ENCODE measurements around the gene ZFP1. TPM values are rescaled to one million over a fixed set of nuclear protein-coding genes. Genes with fewer than 3 reads are reported as not detected.
"Not testable (repeated sequence)": the region's sequence is repeated elsewhere in the genome, so short reads cannot be mapped to it uniquely, and the experiment has no call there.

ZFP1 gene
- total RNA-seq, 1 donor from 2014 or later: 10.4 TPM

- H3K9me3 ChIP-seq: no peaks in the 10 kb centered on the region
- ATAC-seq (no peak), DNase-seq (peak; percentile 32)
- no peak overlapping the region for H3K27ac ChIP-seq
- no peak overlapping the region for H3K4me3 ChIP-seq
- H3K4me1 ChIP-seq: no peaks in the 10 kb centered on the region
- peaks cover 8% of the 10 kb centered on the region for H3K27me3 ChIP-seq (ENCODE audit: low read depth)
- no peak for TF ChIP-seq CTCF (IDR thresholded peaks at IDR 0.05)
- H3K36me3 ChIP-seq: no peaks in the 10 kb centered on the region
- intact Hi-C loops (cut with DNase I): no loop called here
Observed at GRCh38 chr16:75203096-75203495, 54.8 kb downstream of the ZFP1 start.

- ATAC-seq (no peak), DNase-seq (peak; percentile 35)
- Histone ChIP-seq H3K4me1 (no peaks in the 10 kb centered on the region), H3K36me3 (no peaks in the 10 kb centered on the region), H3K27ac (no peak overlapping the region), H3K27me3 (ENCODE audit: low read depth) (peaks cover under 1% of the 10 kb centered on the region), H3K9me3 (no peaks in the 10 kb centered on the region), H3K4me3 (no peak overlapping the region)
- intact Hi-C loops (cut with DNase I): no loop called here
- no peak for TF ChIP-seq CTCF (IDR thresholded peaks at IDR 0.05)
Observed at GRCh38 chr16:75203667-75204409, 55.5 kb downstream of the ZFP1 start.

GRCh38 chr16:75204410-75204758 lies 56.1 kb downstream of the ZFP1 start:
- Histone ChIP-seq H3K27ac (no peak overlapping the region), H3K9me3 (no peaks in the 10 kb centered on the region)
- ATAC-seq: peak in 1 of 2 donors; percentile 9

GRCh38 chr16:75204905-75205304 lies 56.6 kb downstream of the ZFP1 start:
- H3K4me1 ChIP-seq; DNase-seq; intact Hi-C loops (cut with DNase I); H3K4me3 ChIP-seq; H3K9me3 ChIP-seq; H3K36me3 ChIP-seq; H3K27ac ChIP-seq; H3K27me3 ChIP-seq (ENCODE audit: low read depth): not testable (repeated sequence)
- ATAC-seq: peak in 1 of 2 donors; percentile 2

More at GRCh38 chr16:75204410-75204758, 56.1 kb downstream of the ZFP1 start:
- H3K4me3 ChIP-seq: no peak overlapping the region
- peak; percentile 24 for DNase-seq
- intact Hi-C loops (cut with DNase I): no loop called here
- TF ChIP-seq CTCF (IDR thresholded peaks at IDR 0.05): no peak
- no peaks in the 10 kb centered on the region for H3K36me3 ChIP-seq
- H3K4me1 ChIP-seq: no peaks in the 10 kb centered on the region
- no peaks in the 10 kb centered on the region for H3K27me3 ChIP-seq (ENCODE audit: low read depth)

- DNase-seq: peak; percentile 6
- H3K36me3 ChIP-seq; H3K4me1 ChIP-seq; H3K4me3 ChIP-seq; intact Hi-C loops (cut with DNase I); ATAC-seq; H3K27me3 ChIP-seq (ENCODE audit: low read depth); H3K27ac ChIP-seq; H3K9me3 ChIP-seq: not testable (repeated sequence)
Observed at GRCh38 chr16:75205438-75205837, 57.1 kb downstream of the ZFP1 start.

GRCh38 chr16:75205961-75206748 lies 57.8 kb downstream of the ZFP1 start:
- DNase-seq; H3K4me3 ChIP-seq; H3K9me3 ChIP-seq; H3K27me3 ChIP-seq (ENCODE audit: low read depth); H3K36me3 ChIP-seq; H3K4me1 ChIP-seq; H3K27ac ChIP-seq; intact Hi-C loops (cut with DNase I): not testable (repeated sequence)
- peak; percentile 4 to 6 for ATAC-seq
